GM12878 (cell line): ENCODE results near the gene PLA2G2C. TPM values are rescaled to one million over a fixed set of nuclear protein-coding genes. Genes with fewer than 3 reads are reported as not detected.

Experiments used
- ATAC-seq: fragments of 200-7000 bp; cut with Tn5 transposase; 3 replicates; pipeline ENCODE4 v1.9.1; 2020; ENCODE audit warnings: mild to moderate bottlenecking, moderate library complexity
- BruUV-seq: library from RNA; stranded (reverse); fragments of 400-500 nt; replicated peaks from 2 replicates; lab custom pipeline; 2021; lab: Mats Ljungman, UMichigan
- CTCF ChIA-PET: fragments of 300-600 bp; sonication (Branson Sonifier 250); formaldehyde crosslinking; extraction: SDS; loops from one replicate; lab custom pipeline; 2021; ENCODE audit warnings: inconsistent platforms; lab: Yijun Ruan, JAX
- POLR2A ChIA-PET: fragments of 350-600 bp; formaldehyde crosslinking; extraction: SDS; loops from one replicate; lab custom pipeline; 2021; ENCODE audit warnings: inconsistent platforms; lab: Charles Lee
- RAD21 ChIA-PET: fragments of 300-600 bp; sonication (Branson Sonifier 250); formaldehyde crosslinking; loops from one replicate; lab custom pipeline; 2023; ENCODE audit warnings: antibody characterized with exemption; ENCODE audit not compliant: unreplicated experiment; lab: Charles Lee
- SMC1A ChIA-PET: fragments of 300-600 bp; sonication (Branson Sonifier 250); formaldehyde crosslinking; loops from one replicate; lab custom pipeline; 2023; ENCODE audit not compliant: unreplicated experiment, uncharacterized antibody; lab: Charles Lee
- DNase-seq: peaks from one replicate; pipeline ENCODE4 v3.0.0-alpha.2; 2011; ENCODE audit warnings: low read depth, low spot score
- FAIRE-seq: peaks from 3 replicates; lab custom pipeline; 2011; peaks lifted over from hg19 to GRCh38; lab: Jason Lieb, UNC
- H2AFZ ChIP-seq: 2 replicates; pipeline ENCODE4 v1.6.0; 2011; ENCODE audit warnings: low read depth, low read length, control low read depth; ENCODE audit not compliant: control insufficient read depth
- H3K27ac ChIP-seq: 2 replicates; pipeline ENCODE4 v1.5.1; 2011; ENCODE audit warnings: control low read depth; ENCODE audit not compliant: control insufficient read depth, insufficient read depth
- H3K27me3 ChIP-seq, 2 experiments: replicated peaks in 1 of 2; 2 replicates each; pipeline versions ENCODE4 v1.6.0 to v1.6.1; 2011; ENCODE audit warnings: low read length in 1 of 2; ENCODE audit not compliant: control insufficient read depth in 2 of 2, insufficient read depth in 2 of 2
- H3K36me3 ChIP-seq, 2 experiments: 2 replicates each; pipeline ENCODE4 v1.5.1; 2011; ENCODE audit warnings: low read length in 1 of 2; ENCODE audit not compliant: control insufficient read depth in 2 of 2, insufficient read depth in 2 of 2
- H3K4me1 ChIP-seq: 2 replicates; pipeline ENCODE4 v1.6.1; 2011; ENCODE audit warnings: mild to moderate bottlenecking, low read length, moderate library complexity, mixed read lengths; ENCODE audit not compliant: control insufficient read depth, insufficient read depth
- H3K4me2 ChIP-seq: 2 replicates; pipeline ENCODE4 v1.6.0; 2011; ENCODE audit warnings: control low read depth; ENCODE audit not compliant: control insufficient read depth, insufficient read depth
- H3K4me3 ChIP-seq: fragments of 200-600 bp; sonication (generic); 2 replicates; pipeline ENCODE4 v1.5.1; 2016
- H3K79me2 ChIP-seq: 2 replicates; pipeline ENCODE4 v1.6.0; 2011; ENCODE audit warnings: low read length; ENCODE audit not compliant: control insufficient read depth, insufficient read depth
- H3K9ac ChIP-seq: 2 replicates; pipeline ENCODE4 v1.8.0; 2011; ENCODE audit warnings: low read length, control low read depth, mixed read lengths; ENCODE audit not compliant: control insufficient read depth, insufficient read depth
- H3K9me3 ChIP-seq: replicated peaks from 3 replicates; pipeline ENCODE4 v1.5.1; 2011; ENCODE audit warnings: mild to moderate bottlenecking, low read length; ENCODE audit not compliant: control insufficient read depth, insufficient read depth
- H4K20me1 ChIP-seq: 2 replicates; pipeline ENCODE4 v1.6.0; 2011; ENCODE audit not compliant: control insufficient read depth, insufficient read depth
- BCL11A ChIP-seq: IDR thresholded peaks from 2 replicates; pipeline ENCODE4 v1.6.1; 2011; ENCODE audit warnings: low read depth, low read length
- BHLHE40 ChIP-seq, 2 experiments: fragments of 450-650 bp in 1 of 2; IDR thresholded peaks; 2 replicates each; pipeline ENCODE4 v1.6.1; 2011 to 2017; ENCODE audit warnings: low read depth in 2 of 2, borderline replicate concordance in 1 of 2, improper control_type of control experiment in 1 of 2, low read length in 1 of 2, mild to moderate bottlenecking in 1 of 2
- CHD4 ChIP-seq: fragments of 200-600 bp; sonication (generic); IDR thresholded peaks from 2 replicates; pipeline ENCODE4 v1.6.1; 2016; ENCODE audit warnings: mild to moderate bottlenecking
- E2F8 ChIP-seq: fragments of 450-650 bp; IDR thresholded peaks from 2 replicates; pipeline ENCODE4 v1.6.1; 2018; ENCODE audit warnings: mild to moderate bottlenecking, low read depth, moderate library complexity; ENCODE audit not compliant: partially characterized antibody
- E4F1 ChIP-seq: fragments of 450-650 bp; IDR thresholded peaks from 2 replicates; pipeline ENCODE4 v1.6.1; 2018; ENCODE audit warnings: borderline replicate concordance, mild to moderate bottlenecking; ENCODE audit not compliant: partially characterized antibody
- ELK1 ChIP-seq: IDR thresholded peaks from 2 replicates; pipeline ENCODE4 v1.6.1; 2012; ENCODE audit warnings: low read depth, low read length, improper control_type of control experiment
- GATAD2B ChIP-seq: fragments of 450-650 bp; conservative IDR thresholded peaks from 2 replicates; pipeline ENCODE4 v1.6.1; 2017; ENCODE audit warnings: low read depth, mild to moderate bottlenecking, moderate library complexity
- MXI1 ChIP-seq: fragments of 150-350 bp; IDR thresholded peaks from 2 replicates; pipeline ENCODE4 v1.6.1; 2011; ENCODE audit warnings: low read depth, mild to moderate bottlenecking, inconsistent platforms, low read length, improper control_type of control experiment
- NR2F1 ChIP-seq: fragments of 450-650 bp; conservative IDR thresholded peaks from 2 replicates; pipeline ENCODE4 v1.6.1; 2017; ENCODE audit warnings: mild to moderate bottlenecking
- RAD21 ChIP-seq: IDR thresholded peaks from 2 replicates; pipeline ENCODE4 v1.6.1; 2011; ENCODE audit warnings: mild to moderate bottlenecking, low read depth, low read length, moderate library complexity; ENCODE audit not compliant: insufficient read depth
- RB1 ChIP-seq: fragments of 450-650 bp; formaldehyde crosslinking; IDR thresholded peaks from 2 replicates; pipeline ENCODE4 v1.6.1; 2017; ENCODE audit warnings: mild to moderate bottlenecking, borderline replicate concordance
- RUNX3 ChIP-seq: IDR thresholded peaks from 2 replicates; pipeline ENCODE4 v1.6.1; 2012; ENCODE audit warnings: low read length, inconsistent platforms
- SMARCA5 ChIP-seq: fragments of 450-650 bp; IDR thresholded peaks from 2 replicates; pipeline ENCODE4 v1.6.1; 2017; ENCODE audit warnings: mild to moderate bottlenecking
- YY1 ChIP-seq: IDR thresholded peaks from 2 replicates; pipeline ENCODE4 v1.6.1; 2011; ENCODE audit warnings: low read depth, mild to moderate bottlenecking, low read length
- ZNF622 ChIP-seq: fragments of 450-650 bp; IDR thresholded peaks from 2 replicates; pipeline ENCODE4 v1.6.1; 2017; ENCODE audit warnings: mild to moderate bottlenecking, inconsistent platforms
- WGBS: methylation state at CpG from one replicate; pipeline ENCODE4 v1.1.6; 2016; ENCODE audit warnings: low lambda C conversion rate; ENCODE audit not compliant: insufficient replicate concordance, insufficient coverage; ENCODE audit errors: missing lambda C conversion rate; 5-methylcytosine and 5-hydroxymethylcytosine counted together
- in situ Hi-C: fragments of 300-500 bp; cut with MboI; formaldehyde crosslinking; loops from 9 replicates; pipeline ENCODE4 v1.14.3; 2018; ENCODE audit warnings: mixed read lengths
- intact Hi-C: fragments of 100-400 bp; cut with micrococcal nuclease; formaldehyde crosslinking; loops from one replicate; pipeline ENCODE4 v1.14.2; 2022; ENCODE audit not compliant: unreplicated experiment
- polyA plus RNA-seq, 11 experiments: library from polyadenylated mRNA; depleted of rRNA in 4 of 11; unstranded in 6 of 11; stranded (reverse) in 5 of 11; fragments of >200 nt; fragmentation: Nextera tagmentation in 4 of 11; fragmentation: Illumina TruSeq in 1 of 11; extraction: Ambion mirVana in 4 of 11; extraction: Trizol in 1 of 11; gene quantifications; 1 replicate in 1 of 11; 2 replicates in 10 of 11; pipeline versions ENCODE4 v1.2.1 to v1.2.3, GENCODE V29; 2011 to 2016; ENCODE audit warnings: inconsistent platforms in 2 of 11, missing spikeins in 2 of 11, low read depth in 1 of 11
- total RNA-seq, 4 experiments: library from RNA; depleted of rRNA in 3 of 4; stranded (reverse); fragments of >200 nt in 3 of 4; fragmentation: Illumina TruSeq in 1 of 4; extraction: Trizol in 1 of 4; gene quantifications; 2 replicates each; pipeline versions ENCODE4 v1.2.1 to v1.2.3, GENCODE V29; 2013 to 2021
- TF ChIP-seq, protein P1 (sequence below): fragments of 450-650 bp; IDR thresholded peaks from 2 replicates; pipeline ENCODE4 v1.6.1; 2014; ENCODE audit warnings: mild to moderate bottlenecking

PLA2G2C gene
- total and polyA plus RNA-seq, 10 of the 15 experiments (the other 5 are each of a cell fraction or from before 2014, with no cell fraction given) = 0.05 TPM; not detected in 9

GRCh38 chr1:20194757-20195461 lies 8.6 kb upstream of the PLA2G2C start:
- intact Hi-C loops = loop anchor here (1.0 to 10.0 kb wide), 5 partner anchors 30 to 277 kb away; partner anchors contain the start of gene PLA2G2A
- ChIA-PET POLR2A (no interaction called here), SMC1A (interaction anchor here (0.9 to 3.5 kb wide), 12 partner anchors 11 to 299 kb away, joined by 3 to 12 read pairs (median 5); no protein-coding TSS in a partner anchor)
- TF ChIP-seq E4F1 (no peak), BCL11A (no peak), NR2F1 (no peak), ELK1 (no peak), BHLHE40 (IDR thresholded peaks at IDR 0.05; ENCODE audit: borderline replicate concordance in 1 of 2, low read depth in 2 of 2, low read length in 1 of 2) (no peak), RAD21 (peak; percentile 78), SMARCA5 (no peak), RUNX3 (0 out of 2 replicates have a peak, but pooled peaks have one; percentile 7), MXI1 (no peak), RB1 (no peak), ZNF622 (no peak), E2F8 (no peak), GATAD2B (no peak), YY1 (peak; percentile 79; the same call in 1 of the 2 replicates), CHD4 (no peak)
- TF ChIP-seq, protein P1, sequence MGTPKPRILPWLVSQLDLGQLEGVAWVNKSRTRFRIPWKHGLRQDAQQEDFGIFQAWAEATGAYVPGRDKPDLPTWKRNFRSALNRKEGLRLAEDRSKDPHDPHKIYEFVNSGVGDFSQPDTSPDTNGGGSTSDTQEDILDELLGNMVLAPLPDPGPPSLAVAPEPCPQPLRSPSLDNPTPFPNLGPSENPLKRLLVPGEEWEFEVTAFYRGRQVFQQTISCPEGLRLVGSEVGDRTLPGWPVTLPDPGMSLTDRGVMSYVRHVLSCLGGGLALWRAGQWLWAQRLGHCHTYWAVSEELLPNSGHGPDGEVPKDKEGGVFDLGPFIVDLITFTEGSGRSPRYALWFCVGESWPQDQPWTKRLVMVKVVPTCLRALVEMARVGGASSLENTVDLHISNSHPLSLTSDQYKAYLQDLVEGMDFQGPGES = no peak

More at GRCh38 chr1:20194757-20195461, 8.6 kb upstream of the PLA2G2C start:
- H3K9ac ChIP-seq = no peak overlapping the region
- in situ Hi-C loops = loop anchor here (5.0 kb wide), 1 partner anchor 278 kb away; no protein-coding TSS in a partner anchor
- ChIA-PET RAD21 (interaction anchor here (1.4 to 2.1 kb wide), 3 partner anchors 43 to 279 kb away, joined by 5 to 10 read pairs (median 6); no protein-coding TSS in a partner anchor), CTCF (interaction anchor here (1.0 to 5.3 kb wide), 15 partner anchors 11 to 285 kb away, joined by 3 to 52 read pairs (median 6); no protein-coding TSS in a partner anchor)
- WGBS = 5% methylated on average over 15 of the region's 15 CpGs
- ATAC-seq (peak; percentile 91), FAIRE-seq (peak; percentile 44), DNase-seq (peak; percentile 13)
- H3K4me3 ChIP-seq = no peak overlapping the region
- no peaks in the 10 kb centered on the region for H3K4me1 ChIP-seq
- H3K4me2 ChIP-seq = peak overlapping the region; percentile 27
- no peaks in the 10 kb centered on the region for H4K20me1 ChIP-seq
- H3K36me3 ChIP-seq = no peaks in the 10 kb centered on the region
- H3K9me3 ChIP-seq = no peaks in the 10 kb centered on the region
- peaks cover 0 to 5% of the 10 kb centered on the region in 2 experiments; a peak in 2 of 4 replicates for H3K27me3 ChIP-seq
- no peaks in the 10 kb centered on the region for H3K79me2 ChIP-seq
- peak overlapping the region; percentile 10; the same call in 1 of the 2 replicates for H2AFZ ChIP-seq
- no TSS peak for BruUV-seq
- H3K27ac ChIP-seq = no peak overlapping the region
